SKM-1 (cell line): Measurements from ENCODE around the gene STIM2.

Source experiments
- DNase-seq: peaks from one replicate; lab custom pipeline; 2025; ENCODE audit not compliant: unreplicated experiment; lab: John Stamatoyannopoulos, UW

Gene STIM2

DNA sequence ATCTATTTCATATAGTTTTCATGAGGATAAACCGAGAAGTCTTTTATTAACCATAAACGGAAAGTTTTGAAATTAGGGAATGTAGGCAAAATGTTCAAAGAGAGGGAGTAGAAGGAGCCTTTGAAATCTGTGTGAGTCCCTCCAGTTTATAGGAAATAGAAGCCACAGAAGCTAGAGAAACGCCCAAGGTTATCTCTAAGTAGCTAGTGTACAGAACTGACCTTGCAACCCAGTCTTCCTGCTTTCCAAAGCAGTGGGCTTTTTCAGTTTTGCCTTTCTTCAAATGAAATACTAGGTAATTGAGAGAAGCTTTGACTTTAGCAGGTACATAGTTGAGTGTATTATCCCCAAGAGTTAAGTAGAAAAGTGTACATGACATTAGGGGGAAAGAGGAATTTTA lies 39.4 kb downstream of the STIM2 start:
- DNase-seq: no peak

GRCh38 chr4:26900765-26901164 lies 40.1 kb downstream of the STIM2 start:
- no peak for DNase-seq

DNA sequence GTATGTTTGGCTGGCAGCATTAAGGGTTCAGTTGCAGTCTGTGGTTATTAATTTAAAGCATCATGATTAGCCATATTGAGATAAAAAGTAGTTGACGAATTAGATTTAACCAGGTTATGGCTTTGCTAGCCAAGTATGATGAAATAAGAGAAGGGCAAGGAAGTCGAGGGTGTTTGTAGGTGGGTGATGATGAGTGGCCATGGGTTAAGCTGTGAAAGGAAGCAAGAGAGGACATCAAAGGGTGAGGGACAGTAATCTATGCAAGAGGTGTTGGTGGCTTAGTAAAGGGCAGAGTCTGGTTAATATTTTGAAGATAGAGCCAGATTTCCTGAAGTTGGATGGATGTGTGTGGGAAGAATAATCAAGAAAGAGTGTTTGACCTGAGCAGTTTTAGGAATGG lies 44.5 kb downstream of the STIM2 start:
- no peak for DNase-seq

DNA sequence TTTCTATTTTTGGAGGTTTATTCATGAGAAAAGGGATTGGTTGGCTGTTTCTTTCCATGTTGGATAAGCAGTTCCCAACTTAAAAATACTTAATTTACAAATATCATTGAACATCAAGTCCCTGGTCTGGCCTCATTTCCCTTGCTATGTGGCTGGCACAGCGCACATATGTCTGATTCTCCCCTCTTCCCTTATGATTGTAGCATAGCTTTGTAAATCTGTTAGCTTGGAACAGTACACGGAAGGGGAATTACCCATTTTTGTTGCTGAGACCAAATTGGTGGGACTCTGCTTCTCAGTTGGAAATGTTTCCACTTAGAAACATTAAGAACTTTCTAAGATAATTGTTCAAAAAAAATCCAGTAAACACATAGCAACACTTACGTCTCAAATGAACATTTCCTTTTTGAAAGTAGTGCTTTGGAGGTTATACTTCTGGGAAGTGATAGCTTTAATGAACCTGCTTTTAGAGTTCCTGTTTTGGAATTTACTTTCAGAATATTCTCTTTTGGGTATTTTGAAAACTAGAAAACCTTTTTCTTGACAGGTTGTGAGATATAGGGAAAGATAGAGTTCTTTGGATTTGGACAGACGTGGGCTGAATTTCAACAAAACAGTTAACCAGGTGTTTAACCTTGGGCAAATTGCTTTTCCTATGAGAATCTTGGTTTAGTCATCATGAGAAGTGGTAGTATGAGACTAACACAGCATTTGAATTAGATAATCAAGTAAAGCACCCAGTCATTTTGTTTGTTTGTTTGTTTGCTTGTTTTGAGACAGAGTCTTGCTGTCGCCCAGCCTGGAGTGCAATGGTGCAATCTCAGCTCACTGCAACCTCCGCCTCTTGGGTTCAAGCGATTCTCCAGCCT lies 47.3 kb downstream of the STIM2 start:
- DNase-seq: no peak

DNA sequence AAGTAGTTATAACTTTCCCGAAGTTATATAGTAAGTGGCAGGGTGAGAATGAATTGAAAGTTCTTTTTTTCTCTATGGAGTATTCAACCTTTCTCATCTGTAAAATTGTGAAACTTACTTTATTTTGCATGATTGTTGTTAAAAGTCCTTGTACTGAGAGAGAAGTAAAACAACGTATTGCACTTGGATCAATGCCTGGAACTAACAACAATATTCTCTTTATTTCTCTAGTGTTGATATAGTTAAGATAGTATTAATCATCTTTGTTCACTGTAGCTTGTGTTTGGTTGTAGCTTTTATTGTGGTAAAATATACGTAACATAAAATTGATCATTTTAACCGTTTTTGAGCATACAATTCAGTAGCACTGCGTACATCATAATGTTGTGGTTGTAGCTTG lies 48.7 kb downstream of the STIM2 start:
- DNase-seq: no peak

DNA sequence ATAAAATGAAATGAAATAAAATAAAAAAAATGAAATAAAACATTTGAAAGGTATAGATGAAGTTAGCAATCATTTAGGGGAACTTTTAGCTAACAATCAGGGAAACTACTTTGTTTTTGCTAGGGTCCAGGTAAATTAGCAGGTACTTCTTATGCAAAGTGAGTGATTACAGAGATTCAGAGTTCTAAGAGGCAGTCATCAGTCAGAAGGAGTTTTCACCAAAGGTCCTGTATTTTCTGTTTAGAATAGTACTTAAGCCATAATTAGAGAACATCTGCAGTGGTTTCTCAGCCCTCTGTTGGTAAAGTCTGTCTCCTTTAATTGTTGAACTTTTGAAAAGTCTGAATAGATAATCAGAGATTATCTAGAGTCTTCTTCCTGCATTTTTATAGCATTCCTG lies 50.6 kb downstream of the STIM2 start:
- DNase-seq: no peak

DNA sequence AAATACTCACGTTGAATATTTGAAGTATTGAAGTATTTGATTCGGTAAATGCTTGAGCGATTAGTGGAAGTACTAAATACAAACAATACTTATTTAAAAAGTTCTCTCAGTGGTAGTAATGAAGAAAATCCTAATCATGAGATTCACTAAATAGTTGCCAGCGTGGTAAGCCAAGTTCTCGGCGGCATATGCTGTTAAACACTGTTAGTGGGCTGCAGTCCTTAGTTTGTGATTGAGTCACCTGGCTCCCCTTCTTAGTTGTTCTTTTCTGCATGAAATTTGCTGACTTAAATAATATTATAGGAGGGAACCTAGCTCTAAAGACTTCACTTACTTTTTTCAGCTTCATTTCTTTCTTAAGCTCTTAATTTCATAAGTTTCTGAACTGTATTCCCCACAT lies 51.4 kb downstream of the STIM2 start:
- DNase-seq: no peak

GRCh38 chr4:26912810-26913209 lies 52.2 kb downstream of the STIM2 start:
- no peak for DNase-seq

GRCh38 chr4:26916195-26916594 lies 55.6 kb downstream of the STIM2 start:
- no peak for DNase-seq

DNA sequence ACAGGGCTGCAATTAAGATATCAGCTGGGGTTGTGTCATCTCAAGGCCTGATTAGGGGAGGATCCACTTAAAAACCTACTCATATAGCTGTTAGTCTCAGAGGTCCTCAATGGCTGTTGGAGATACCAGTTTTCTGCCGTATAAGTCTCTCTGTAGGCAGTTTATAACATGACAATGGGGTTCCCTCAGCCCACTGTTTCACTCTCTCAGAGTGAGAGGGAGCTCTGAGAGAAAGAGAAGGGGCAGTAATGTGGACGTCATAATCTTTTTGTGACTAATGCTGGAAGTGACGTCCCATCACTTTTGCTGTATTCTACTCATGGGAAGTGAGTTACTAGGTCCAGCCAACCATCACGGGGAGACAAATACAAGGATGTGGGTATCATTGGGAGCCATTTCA lies 70.3 kb downstream of the STIM2 start:
- no peak for DNase-seq

DNA sequence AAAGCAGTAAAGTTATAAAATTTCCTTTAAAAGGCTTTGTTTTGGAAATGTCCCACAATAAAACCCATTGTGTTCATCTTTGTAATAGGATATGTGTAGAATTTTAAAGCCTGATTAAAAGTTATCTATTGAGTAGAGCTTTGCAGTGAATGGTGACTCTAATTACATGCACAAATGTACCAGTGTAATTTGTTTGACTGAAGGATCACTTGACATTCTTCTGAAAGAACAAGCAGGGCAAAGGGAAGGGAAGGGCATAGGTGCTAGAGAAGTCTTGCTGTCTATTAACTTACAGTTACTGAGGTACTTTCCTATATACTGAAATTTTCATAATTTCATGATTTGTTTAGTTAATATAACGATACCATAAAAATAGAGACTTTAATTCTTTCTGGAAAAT lies 70.8 kb downstream of the STIM2 start:
- no peak for DNase-seq

GRCh38 chr4:26931966-26932365 lies 71.3 kb downstream of the STIM2 start:
- DNase-seq: no peak

- DNase-seq: no peak
Observed at GRCh38 chr4:26935397-26935796, 74.8 kb downstream of the STIM2 start.

DNA sequence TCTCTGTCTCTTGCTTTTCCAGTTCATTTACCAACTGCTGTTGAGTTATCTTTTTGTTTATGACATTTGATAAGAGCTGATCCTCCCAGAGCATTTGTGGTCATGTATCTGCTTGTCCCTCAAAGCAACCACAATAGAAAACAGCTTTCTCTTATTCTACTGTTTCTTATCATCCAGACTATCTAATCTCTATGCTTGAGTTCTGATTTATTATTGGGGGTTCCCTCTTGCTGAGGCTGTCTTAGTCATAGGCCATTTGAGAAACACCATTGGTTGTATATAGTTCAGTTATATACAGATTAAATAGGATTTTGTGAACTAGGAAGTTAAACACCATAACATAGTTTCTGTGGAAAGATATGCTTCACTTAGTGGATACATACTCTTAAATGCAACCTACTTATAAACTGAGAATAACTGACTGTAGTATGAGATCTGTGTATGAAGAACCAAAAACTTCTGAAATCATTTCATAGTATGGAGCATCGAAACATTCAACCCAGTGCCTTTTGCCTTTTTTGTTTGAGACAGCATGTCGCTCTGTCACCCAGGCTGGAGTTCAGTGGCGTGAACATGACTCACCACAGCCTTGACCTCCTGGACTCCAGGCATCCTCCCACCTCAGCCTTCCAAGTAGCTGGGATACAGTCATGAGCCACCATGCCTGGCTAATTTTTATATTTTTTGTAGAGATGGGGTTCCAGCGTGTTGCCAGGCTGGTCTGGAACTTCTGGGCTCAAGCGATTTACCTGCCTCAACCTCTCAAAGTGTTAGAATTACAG lies 75.8 kb downstream of the STIM2 start:
- no peak for DNase-seq

GRCh38 chr4:26937139-26937538 lies 76.5 kb downstream of the STIM2 start:
- DNase-seq: no peak

DNA sequence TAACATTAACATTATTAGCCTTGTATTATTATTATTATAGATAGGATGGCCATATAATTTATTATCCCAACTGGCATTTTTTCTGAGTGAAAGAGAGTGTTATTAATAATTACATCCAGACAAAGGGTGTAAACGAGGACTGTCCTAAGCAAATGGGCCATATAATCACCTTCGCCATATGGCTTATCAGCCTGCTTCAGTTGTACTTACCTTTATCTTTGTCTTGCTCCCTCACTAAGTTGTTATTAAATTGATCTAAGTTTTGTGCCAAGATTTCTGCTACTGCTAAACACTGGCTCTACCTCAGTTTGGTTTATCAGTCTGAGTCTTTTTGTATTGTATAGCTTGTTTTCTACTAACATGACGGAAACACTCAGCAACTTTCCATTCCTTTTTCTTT lies 76.9 kb downstream of the STIM2 start:
- DNase-seq: no peak

- no peak for DNase-seq
Observed at GRCh38 chr4:26938516-26938915, 77.9 kb downstream of the STIM2 start.

DNA sequence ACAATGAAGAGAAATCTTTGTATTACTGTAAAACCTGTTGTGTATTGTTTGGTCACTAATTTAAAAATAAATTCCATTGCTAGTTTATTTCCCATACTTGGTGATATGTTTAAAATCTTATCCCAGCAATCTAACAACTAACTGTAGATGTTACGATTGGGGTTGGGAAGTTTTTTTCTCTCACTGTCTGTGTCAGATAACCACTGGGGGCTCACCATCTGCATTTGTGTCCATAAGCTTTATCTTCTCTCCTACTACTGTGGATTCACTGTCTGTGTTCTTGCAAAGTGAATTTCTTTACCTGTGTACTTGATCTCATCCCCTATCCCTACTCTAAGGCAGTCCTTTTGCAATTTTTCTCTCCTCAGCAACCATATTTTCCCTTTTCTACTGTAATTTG lies 81.3 kb downstream of the STIM2 start:
- no peak for DNase-seq

DNA sequence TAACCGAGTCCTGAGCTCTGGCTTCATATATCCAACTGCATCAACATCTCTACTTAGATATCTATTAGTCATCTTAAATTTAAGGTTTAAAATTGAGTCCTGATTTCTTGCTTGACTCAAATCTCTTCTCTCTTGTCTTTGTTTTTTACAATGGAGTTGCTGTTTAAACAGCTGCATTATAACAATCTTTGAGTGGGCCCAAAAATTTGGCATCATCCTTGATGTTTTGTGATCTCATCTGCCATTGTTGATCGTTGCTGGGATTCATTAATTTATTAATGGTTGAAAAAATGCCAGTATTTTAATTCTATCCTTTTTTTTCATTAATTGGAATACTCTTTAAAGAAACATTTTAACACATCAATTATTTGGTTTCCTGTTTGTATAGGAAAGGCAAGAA lies 82.2 kb downstream of the STIM2 start:
- DNase-seq: no peak

DNA sequence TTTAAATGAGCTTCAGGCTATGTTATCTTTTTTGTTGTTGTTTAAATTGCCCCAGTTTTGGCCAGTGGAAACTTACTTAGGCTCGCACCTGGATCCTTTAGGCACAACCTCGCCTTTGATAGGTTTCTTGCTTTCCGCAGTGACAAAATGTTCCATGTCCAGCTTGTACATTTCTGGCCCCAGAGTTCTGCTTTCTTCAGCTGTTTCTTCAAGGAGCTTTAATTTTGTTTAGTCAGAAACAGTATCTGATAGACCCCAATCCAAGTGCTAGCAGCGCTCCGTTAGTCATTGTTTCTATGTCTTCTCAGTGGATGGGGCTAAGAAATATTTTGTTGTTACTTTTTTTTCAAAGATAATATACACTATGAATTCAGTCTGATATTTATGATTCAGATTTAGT lies 82.8 kb downstream of the STIM2 start:
- no peak for DNase-seq

DNA sequence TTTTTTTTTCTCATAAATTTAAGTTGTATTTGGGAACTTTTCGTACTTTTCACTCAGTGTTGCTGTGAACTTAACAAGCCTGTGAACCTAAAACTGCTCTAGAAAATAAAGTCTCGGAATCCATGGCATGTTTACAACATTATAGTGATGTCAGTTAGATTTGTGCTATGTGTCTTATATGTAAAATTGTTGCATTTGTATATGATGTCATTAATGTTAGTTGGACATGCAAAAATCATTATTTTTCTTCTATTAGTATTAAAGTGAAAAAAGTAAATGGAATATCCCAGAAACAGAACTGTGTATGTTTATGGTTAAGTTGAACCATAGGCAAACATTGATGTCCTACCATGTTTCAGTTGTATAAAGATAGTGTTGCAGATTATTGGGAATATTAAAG lies 85.2 kb downstream of the STIM2 start:
- DNase-seq: no peak

GRCh38 chr4:26947318-26947717 lies 86.7 kb downstream of the STIM2 start:
- no peak for DNase-seq
